GM19372 (cell line): Measurements from ENCODE around the gene GLRX3.

Source experiments
- ATAC-seq: cut with Tn5 transposase; IDR thresholded peaks from one replicate; pipeline ENCODE4 v1.9.1; 2021; ENCODE audit warnings: mild to moderate bottlenecking, low read depth, moderate library complexity; ENCODE audit not compliant: unreplicated experiment

GLRX3 gene

GRCh38 chr10:130137090-130137448, 878 bp downstream of the GLRX3 start:
- ATAC-seq: no peak

GRCh38 chr10:130137659-130138478, 1.7 kb downstream of the GLRX3 start:
- no peak for ATAC-seq

- no peak for ATAC-seq
These were observed 2.3 kb downstream of the GLRX3 start for GRCh38 chr10:130138479-130138866.

GRCh38 chr10:130140425-130140824, 4.2 kb downstream of the GLRX3 start:
- ATAC-seq: no peak

GRCh38 chr10:130141038-130141437, 4.8 kb downstream of the GLRX3 start:
- ATAC-seq: no peak

DNA sequence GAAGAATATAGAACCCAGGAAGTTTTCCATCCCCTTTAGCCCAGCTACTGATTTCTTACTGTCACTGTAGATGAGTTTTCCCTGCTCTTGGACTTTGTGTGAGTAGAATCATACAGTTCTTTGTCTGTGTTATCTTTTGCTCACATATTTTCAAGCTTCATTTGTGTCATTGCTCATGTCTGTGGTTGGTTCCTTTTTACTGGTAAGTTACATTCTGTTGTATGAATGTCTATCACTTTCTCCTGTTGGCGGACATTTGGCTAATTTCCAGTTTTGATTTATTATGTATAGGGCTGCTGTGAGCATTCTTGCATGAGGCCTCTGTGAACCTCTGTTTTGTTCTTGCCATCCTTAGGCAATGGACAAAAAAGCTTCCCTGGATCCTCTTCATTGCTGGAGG, 5.3 kb downstream of the GLRX3 start:
- peak; percentile 2 for ATAC-seq

GRCh38 chr10:130141878-130142277, 5.7 kb downstream of the GLRX3 start:
- ATAC-seq: peak; percentile 76

DNA sequence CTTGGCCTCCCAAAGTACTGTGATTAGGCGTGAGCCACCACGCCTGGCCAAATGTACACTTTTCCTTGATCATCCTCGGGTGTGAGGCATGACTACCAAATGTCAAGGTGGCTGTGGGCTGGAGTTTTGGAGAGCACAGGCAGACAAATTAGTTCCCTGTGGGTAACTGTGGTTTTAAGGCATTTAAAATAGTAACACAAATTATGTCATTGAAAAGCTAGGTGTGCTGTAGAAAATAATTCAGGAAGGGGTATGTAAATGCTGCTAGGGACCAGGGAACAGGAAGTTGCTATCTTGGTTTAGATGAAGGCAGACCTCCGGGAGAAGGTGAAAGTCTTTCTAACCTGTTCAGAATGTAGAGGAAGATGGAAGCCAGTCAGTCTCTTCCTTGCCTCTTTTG, 9.9 kb downstream of the GLRX3 start:
- ATAC-seq: no peak

GRCh38 chr10:130159192-130159794, 23.1 kb downstream of the GLRX3 start:
- ATAC-seq: no peak

DNA sequence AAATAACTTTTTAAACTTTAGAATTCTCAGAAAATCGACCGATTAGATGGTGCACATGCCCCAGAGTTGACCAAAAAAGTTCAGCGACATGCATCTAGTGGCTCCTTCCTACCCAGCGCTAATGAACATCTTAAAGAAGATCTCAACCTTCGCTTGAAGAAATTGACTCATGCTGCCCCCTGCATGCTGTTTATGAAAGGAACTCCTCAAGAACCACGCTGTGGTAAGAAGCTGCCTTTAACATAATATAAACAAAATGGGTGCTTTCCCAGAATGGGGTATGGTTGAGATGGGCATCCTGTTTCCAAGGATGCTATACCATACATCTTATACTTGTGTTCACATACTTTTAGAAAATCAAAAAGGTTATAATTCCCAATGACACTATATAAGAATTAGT, 24.6 kb downstream of the GLRX3 start:
- no peak for ATAC-seq

GRCh38 chr10:130161331-130161730, 25.1 kb downstream of the GLRX3 start:
- no peak for ATAC-seq

DNA sequence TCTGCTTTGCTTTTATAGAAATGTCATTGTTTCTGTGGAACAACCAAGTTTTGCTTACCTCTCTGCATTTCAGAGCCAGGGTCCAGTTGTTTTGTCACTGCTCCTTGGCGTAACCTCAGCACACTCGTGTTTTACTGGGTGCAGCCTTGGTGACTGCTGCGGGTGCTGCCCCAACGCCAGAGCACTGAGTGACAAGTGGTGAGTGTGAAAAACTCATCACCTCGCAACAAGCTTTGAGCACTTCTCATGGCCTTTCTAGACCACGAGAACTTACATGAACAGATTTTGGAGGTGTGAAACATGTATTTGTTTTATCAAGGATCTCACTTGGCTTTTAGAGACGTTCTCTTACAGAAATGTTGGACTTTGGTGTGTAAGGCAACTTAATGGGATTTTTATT, 31.0 kb downstream of the GLRX3 start:
- no peak for ATAC-seq

DNA sequence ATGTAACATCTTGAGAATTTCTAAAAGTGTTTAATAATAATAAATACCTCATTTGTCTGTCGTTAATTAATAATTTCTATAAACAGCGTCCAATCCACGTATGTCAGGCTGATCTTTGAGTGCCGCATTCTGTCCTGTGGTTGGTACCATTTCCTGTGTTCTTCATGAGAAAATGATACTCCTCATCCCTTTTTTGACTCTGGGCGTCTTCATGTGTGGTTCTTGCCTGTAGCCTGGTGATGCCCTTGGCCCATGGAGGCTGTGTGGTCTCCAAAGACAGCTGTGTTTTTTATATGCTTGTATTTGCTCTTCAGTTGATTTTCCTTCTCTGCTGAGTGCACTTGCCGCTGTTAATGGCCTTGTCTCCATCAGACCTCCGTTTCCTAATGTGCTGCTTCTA, 31.5 kb downstream of the GLRX3 start:
- no peak for ATAC-seq

GRCh38 chr10:130169136-130169859, 33.1 kb downstream of the GLRX3 start:
- no peak for ATAC-seq

GRCh38 chr10:130171196-130171595, 35.0 kb downstream of the GLRX3 start:
- no peak for ATAC-seq

GRCh38 chr10:130174328-130174727, 38.1 kb downstream of the GLRX3 start:
- no peak for ATAC-seq

- ATAC-seq: no peak
These were observed 38.9 kb downstream of the GLRX3 start for GRCh38 chr10:130175074-130175473.

- no peak for ATAC-seq
These were observed 41.1 kb downstream of the GLRX3 start for GRCh38 chr10:130177250-130177649.

GRCh38 chr10:130179640-130180039, 43.4 kb downstream of the GLRX3 start:
- no peak for ATAC-seq

GRCh38 chr10:130180416-130180815, 44.2 kb downstream of the GLRX3 start:
- ATAC-seq: no peak

DNA sequence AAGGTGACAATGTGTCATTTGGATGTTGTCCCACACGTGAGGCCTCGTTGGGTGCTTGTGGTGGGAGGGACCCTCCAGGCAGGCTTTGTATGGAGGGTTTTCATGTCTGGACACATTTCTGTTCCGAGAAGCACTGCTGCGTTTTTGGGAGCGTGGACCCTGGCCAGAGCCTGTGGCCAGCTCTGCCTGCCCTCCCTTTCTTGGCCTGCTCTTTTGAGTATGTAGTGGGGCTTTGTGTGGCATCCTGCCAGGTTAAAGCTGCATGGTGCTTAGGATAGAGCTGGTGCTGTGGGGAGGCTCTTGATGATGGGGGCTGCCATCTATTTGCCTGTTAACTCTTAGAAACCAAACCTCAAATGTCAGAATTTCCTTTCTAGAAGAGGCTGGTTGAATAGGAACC, 45.7 kb downstream of the GLRX3 start:
- ATAC-seq: no peak

GRCh38 chr10:130185591-130185990, 49.4 kb downstream of the GLRX3 start:
- no peak for ATAC-seq
